HG02610 (cell line): ENCODE measurements around the gene PSME3.

Experiments
- ATAC-seq: cut with Tn5 transposase; IDR thresholded peaks from one replicate; pipeline ENCODE4 v1.9.1; 2021; ENCODE audit warnings: mild to moderate bottlenecking, moderate library complexity; ENCODE audit not compliant: unreplicated experiment

Gene PSME3

GRCh38 chr17:42832934-42833766 lies at the start of gene PSME3:
PSME3 (plus strand) TSS chr17:42833397; CDS start chr17:42833632, 235 bp downstream.
- ATAC-seq: peak; percentile 78

- no peak for ATAC-seq
These were observed 49.4 kb upstream of the PSME3 start for GRCh38 chr17:42783791-42784138.

GRCh38 chr17:42784409-42784808 lies 48.8 kb upstream of the PSME3 start:
- no peak for ATAC-seq

- no peak for ATAC-seq
These were observed 48.2 kb upstream of the PSME3 start for GRCh38 chr17:42784811-42785592.

GRCh38 chr17:42787266-42787665 lies 45.9 kb upstream of the PSME3 start:
- no peak for ATAC-seq

GRCh38 chr17:42791948-42792347 lies 41.2 kb upstream of the PSME3 start:
- ATAC-seq: no peak

- ATAC-seq: no peak
These were observed 40.7 kb upstream of the PSME3 start for GRCh38 chr17:42792545-42792944.

- ATAC-seq: no peak
These were observed 38.1 kb upstream of the PSME3 start for GRCh38 chr17:42795061-42795460.

GRCh38 chr17:42795465-42795864 lies 37.7 kb upstream of the PSME3 start:
- ATAC-seq: no peak

- no peak for ATAC-seq
These were observed 37.0 kb upstream of the PSME3 start for GRCh38 chr17:42796066-42796758.

GRCh38 chr17:42797067-42798007 lies 35.9 kb upstream of the PSME3 start:
- no peak for ATAC-seq

GRCh38 chr17:42798011-42798382 lies 35.2 kb upstream of the PSME3 start:
- no peak for ATAC-seq

GRCh38 chr17:42798383-42799380 lies 34.5 kb upstream of the PSME3 start, which contains the start of the genes CNTD1 and COA3:
CNTD1 (plus strand) TSS chr17:42798861; CDS start chr17:42799068, 207 bp downstream.
COA3 (minus strand) TSS chr17:42798704; CDS start chr17:42798681, 23 bp downstream.
- peak; percentile 75 for ATAC-seq

GRCh38 chr17:42803074-42803883 lies 29.9 kb upstream of the PSME3 start:
- ATAC-seq: no peak

- ATAC-seq: no peak
These were observed 28.3 kb upstream of the PSME3 start for GRCh38 chr17:42804918-42805367.

GRCh38 chr17:42806249-42806648 lies 26.9 kb upstream of the PSME3 start:
- no peak for ATAC-seq

GRCh38 chr17:42809250-42809649 lies 23.9 kb upstream of the PSME3 start:
- ATAC-seq: no peak
